Psoas muscle (tissue), 8 donors: ENCODE measurements around the gene PLLP. TPM values are rescaled to one million over a fixed set of nuclear protein-coding genes. Genes with fewer than 3 reads are reported as not detected.

Source experiments
- ATAC-seq, 4 donors: fragments of 200-7000 bp; cut with Tn5 transposase; one replicate each; pipeline ENCODE4 v1.9.1; 2020; ENCODE audit warnings: moderate library complexity in 3 of 4, mild to moderate bottlenecking in 2 of 4
- DNase-seq, 2 donors: peaks; one replicate each; pipeline ENCODE4 v3.0.0-alpha.2; 2020
- H3K27ac ChIP-seq: fragments of 200-600 bp; one replicate; pipeline ENCODE4 v1.8.0; 2022
- H3K27me3 ChIP-seq, 3 donors: fragments of 200-600 bp in 1 of 3; one replicate each; pipeline versions ENCODE4 v1.6.1 to v1.8.0; 2013 to 2022; ENCODE audit warnings: low read length in 2 of 3, mild to moderate bottlenecking in 2 of 3, moderate library complexity in 1 of 3; ENCODE audit not compliant: insufficient read depth in 3 of 3
- H3K36me3 ChIP-seq, 2 donors: fragments of 200-600 bp in 1 of 2; one replicate each; pipeline versions ENCODE4 v1.6.1 to v1.8.0; 2013 to 2022; ENCODE audit warnings: low read depth in 1 of 2, mild to moderate bottlenecking in 1 of 2, moderate library complexity in 1 of 2; ENCODE audit not compliant: insufficient read depth in 1 of 2
- H3K4me1 ChIP-seq: fragments of 200-600 bp; one replicate; pipeline ENCODE4 v1.8.0; 2022
- H3K4me3 ChIP-seq: fragments of 200-600 bp; one replicate; pipeline ENCODE4 v1.8.0; 2022; ENCODE audit warnings: mild to moderate bottlenecking
- H3K9me3 ChIP-seq: fragments of 200-600 bp; one replicate; pipeline ENCODE4 v1.8.0; 2022
- CTCF ChIP-seq: fragments of 200-600 bp; IDR thresholded peaks from one replicate; pipeline ENCODE4 v1.8.0; 2022; ENCODE audit warnings: antibody characterized with exemption
- WGBS, 3 donors: extraction: QIAGEN DNeasy Blood & Tissue Kit; methylation state at CpG; one replicate each; pipeline versions ENCODE4 v1.1.6 to v1.1.7; 2013; 5-methylcytosine and 5-hydroxymethylcytosine counted together
- intact Hi-C, 2 donors: fragments of 100-400 bp; cut with DNase I; formaldehyde crosslinking; loops; one replicate each; pipeline versions ENCODE4 v1.11.0 to v1.14.2; 2022
- polyA plus RNA-seq, 3 donors: library from polyadenylated mRNA; stranded (reverse); fragments of 200-250 nt; gene quantifications; one replicate each; pipeline ENCODE4 v1.2.3, GENCODE V29; 2013
- total RNA-seq, 4 donors: library from RNA; stranded (reverse); fragmentation: NEBNext Ultra II Directional in 2 of 4; extraction: Animal tissue kit (Norgen Biotek cat#: 25700) in 2 of 4; gene quantifications; one replicate each; pipeline versions ENCODE4 v1.2.1 to v1.2.4, GENCODE V29; 2021 to 2023
- donor health status: healthy with polysubstance abuse.
- donor health status: DM: no; HTN: no; CAD: no; lungs with moderate emphysema.
- donor health status: Bipolar disorder and iron deficiency.
- donor health status: healthy.
- donor health status: DM: yes; HTN: yes; CAD: no.
- donor health status: DM: no; HTN: no; CAD: no.
- donor health status: DM: no; HTN: no; CAD: no.
- donor health status: DM: yes; HTN: yes; CAD: no.

PLLP gene
- total and polyA plus RNA-seq, 7 donors, result 0.39 to 3.1 (median 2.0) TPM

- TF ChIP-seq CTCF, result no peak
- DNase-seq (peak in 1 of 2 donors; percentile 28), ATAC-seq (peak in 3 of 4 donors; percentile 64 to 67 (median 67))
- no peak overlapping the region for H3K4me3 ChIP-seq
- no peaks in the 10 kb centered on the region for H3K36me3 ChIP-seq
- intact Hi-C loops, result no loop called here
- H3K4me1 ChIP-seq, result no peaks in the 10 kb centered on the region
- 45 to 66% (median 48%) methylated on average over 3 of the region's 3 CpGs for WGBS, 3 donors
- H3K9me3 ChIP-seq, result no peaks in the 10 kb centered on the region
- peaks cover 0 to 7% (median 4%) of the 10 kb centered on the region in 3 donors for H3K27me3 ChIP-seq
- H3K27ac ChIP-seq, result peak overlapping the region; percentile 60
These were observed 32.0 kb upstream of the PLLP start for GRCh38 chr16:57316390-57317017.

- no peak overlapping the region for H3K27ac ChIP-seq
- H3K9me3 ChIP-seq, result no peaks in the 10 kb centered on the region
- no peak for TF ChIP-seq CTCF
- H3K4me1 ChIP-seq, result no peaks in the 10 kb centered on the region
- peaks cover 0 to 7% (median 4%) of the 10 kb centered on the region in 3 donors for H3K27me3 ChIP-seq
- intact Hi-C loops, result no loop called here
- 37 to 49% (median 44%) methylated on average over 7 of the region's 7 CpGs for WGBS, 3 donors
- no peaks in the 10 kb centered on the region for H3K36me3 ChIP-seq
- ATAC-seq (no peak), DNase-seq (no peak)
- H3K4me3 ChIP-seq, result no peak overlapping the region
These were observed 30.9 kb upstream of the PLLP start for GRCh38 chr16:57315416-57315815.

GRCh38 chr16:57314161-57314785 is 29.8 kb upstream of the PLLP start:
- Histone ChIP-seq H3K4me3 (no peak overlapping the region), H3K4me1 (no peaks in the 10 kb centered on the region), H3K9me3 (no peaks in the 10 kb centered on the region), H3K36me3 (no peaks in the 10 kb centered on the region), H3K27ac (no peak overlapping the region), H3K27me3 (peaks cover 0 to 7% (median 4%) of the 10 kb centered on the region in 3 donors)
- intact Hi-C loops, result no loop called here
- WGBS, 3 donors, result 66 to 81% (median 72%) methylated on average over 1 of the region's 1 CpG
- ATAC-seq (no peak), DNase-seq (no peak)
- TF ChIP-seq CTCF, result no peak

- H3K27me3 ChIP-seq, result peaks cover 0 to 7% (median 4%) of the 10 kb centered on the region in 3 donors
- DNase-seq (no peak), ATAC-seq (no peak)
- intact Hi-C loops, result no loop called here
- 85 to 95% (median 92%) methylated on average over 2 of the region's 2 CpGs for WGBS, 3 donors
- no peak overlapping the region for H3K27ac ChIP-seq
- no peaks in the 10 kb centered on the region for H3K9me3 ChIP-seq
- TF ChIP-seq CTCF, result no peak
- no peaks in the 10 kb centered on the region for H3K36me3 ChIP-seq
- no peak overlapping the region for H3K4me3 ChIP-seq
- H3K4me1 ChIP-seq, result no peaks in the 10 kb centered on the region
These were observed 29.0 kb upstream of the PLLP start for GRCh38 chr16:57313509-57313908.
